ENCODE measurements around the gene HTRA3.

The HTRA3 gene

DNA sequence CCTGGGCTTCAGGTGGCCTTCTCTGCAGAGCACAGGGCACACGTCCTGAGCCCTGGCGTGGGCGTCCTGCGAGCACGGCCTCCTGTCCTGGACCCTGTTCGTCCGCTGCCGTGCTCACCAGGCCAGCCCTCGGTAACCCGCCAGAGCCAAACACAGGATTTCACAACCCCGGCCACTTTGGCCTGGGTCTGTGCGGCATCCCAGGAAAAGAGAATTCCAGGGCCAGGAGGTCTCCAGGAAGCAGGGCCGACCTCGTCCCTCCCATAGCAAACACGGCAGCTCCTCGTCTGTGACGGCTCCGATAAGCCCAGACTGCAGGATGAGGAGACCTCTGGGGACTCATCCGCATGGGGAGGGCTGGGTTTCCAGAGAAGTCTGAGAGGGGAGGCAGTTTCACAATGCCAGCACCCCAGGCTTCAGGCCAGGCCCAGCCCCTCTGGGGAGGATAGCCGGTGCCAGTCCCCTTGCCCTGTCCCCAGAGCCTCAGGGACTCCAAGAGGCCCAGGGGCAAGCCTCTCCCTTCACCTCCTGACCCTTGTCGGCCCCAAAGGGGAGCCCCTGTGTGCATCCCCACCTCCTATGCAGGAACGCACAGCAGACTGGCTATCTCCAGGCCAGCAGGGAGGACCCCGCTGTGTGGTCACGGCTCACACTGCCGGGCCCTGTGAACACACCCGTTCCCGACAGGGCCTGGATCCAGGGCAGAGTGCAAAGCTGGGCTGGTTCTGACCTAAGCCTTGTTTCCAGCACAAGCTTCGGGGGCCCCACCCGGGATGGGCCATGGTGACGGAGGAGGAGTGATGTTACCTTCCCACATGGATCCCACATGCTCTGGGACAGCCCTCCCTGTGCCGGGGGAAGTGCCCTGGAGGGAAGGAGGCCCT is 22.3 kb upstream of the HTRA3 start:
- no peak for DNase-seq (ENCODE audit: low read depth in 2 of 2)

DNA sequence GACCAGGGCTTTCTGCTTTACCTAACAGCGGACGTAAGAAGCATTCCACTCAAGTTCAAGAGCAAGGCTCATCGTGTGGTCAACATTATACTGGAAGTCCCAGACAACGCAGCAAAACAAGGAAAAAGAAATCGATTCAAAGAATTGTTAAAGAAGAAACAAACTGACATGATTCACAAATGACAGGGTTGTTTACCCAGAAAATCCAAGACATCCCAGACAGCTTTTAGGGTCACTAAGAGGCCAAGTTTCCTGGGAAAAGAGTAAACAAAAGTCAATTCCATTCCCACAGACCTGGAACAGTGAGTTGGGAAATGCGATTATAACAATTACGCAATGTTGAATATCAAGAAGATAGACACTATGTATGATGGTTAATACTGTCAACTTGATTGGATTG is 21.5 kb upstream of the HTRA3 start:
- DNase-seq (ENCODE audit: low read depth in 2 of 2) = no peak

DNA sequence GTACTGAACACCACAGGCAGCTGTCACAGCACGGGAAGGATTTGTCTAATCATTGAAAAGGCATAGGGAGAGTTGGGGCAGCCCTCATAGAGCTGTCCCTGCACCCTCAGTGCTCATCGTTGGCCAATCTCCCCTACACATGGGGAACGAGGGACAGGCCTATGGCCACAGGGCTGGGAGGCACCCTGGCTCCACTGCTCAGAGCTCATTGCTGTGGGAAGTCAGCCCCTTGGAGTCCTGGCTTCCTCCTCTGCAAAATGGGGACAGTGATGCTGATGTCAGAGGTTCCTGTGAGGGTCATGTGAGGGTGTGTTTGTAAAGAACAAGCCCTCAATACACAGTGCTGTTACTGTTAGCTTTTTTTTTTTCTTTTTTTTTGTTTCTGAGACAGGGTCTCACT is 19.3 kb upstream of the HTRA3 start:
- no peak for DNase-seq (ENCODE audit: low read depth in 2 of 2)

GRCh38 chr4:8250637-8251036 is 18.9 kb upstream of the HTRA3 start:
- DNase-seq (ENCODE audit: low read depth in 2 of 2) = no peak

DNA sequence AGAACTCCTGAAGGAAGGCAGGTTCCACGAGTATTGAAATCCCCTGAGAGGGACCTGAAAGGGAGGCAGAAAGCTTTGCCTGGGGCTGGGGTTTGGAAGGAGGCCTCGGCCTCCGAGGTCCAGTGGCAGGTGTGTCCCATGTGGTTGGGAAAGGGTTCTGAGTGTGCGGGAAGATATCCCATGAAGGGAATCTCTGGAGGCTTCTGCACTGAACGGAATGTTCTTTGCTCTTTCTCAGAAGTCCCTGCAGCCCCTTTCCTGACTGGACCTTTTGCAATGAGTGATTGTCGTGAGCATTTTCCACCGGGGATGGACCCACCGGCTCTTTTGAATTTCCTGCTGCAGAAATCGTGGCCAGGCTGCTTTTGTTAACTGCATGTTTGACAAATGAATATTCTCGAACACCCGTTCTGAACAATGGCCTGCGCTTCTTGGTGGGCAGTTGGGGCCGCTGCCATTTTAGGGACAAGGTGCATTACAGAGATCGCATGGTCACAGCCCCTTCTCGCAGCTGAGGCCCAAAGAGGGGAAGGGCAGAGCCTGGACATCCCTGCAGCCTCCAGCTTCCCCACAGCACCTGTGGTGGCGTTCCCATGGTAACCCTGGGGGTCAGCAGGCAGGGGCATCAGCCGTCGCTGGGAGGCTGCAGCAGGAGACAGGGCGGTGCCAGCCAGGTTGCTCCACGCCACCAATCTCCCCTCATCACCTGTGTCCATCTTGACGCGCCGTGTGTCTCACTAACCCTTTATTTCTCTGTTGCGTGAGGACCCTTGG is 18.3 kb upstream of the HTRA3 start:
- no peak for DNase-seq (ENCODE audit: low read depth in 2 of 2)

DNA sequence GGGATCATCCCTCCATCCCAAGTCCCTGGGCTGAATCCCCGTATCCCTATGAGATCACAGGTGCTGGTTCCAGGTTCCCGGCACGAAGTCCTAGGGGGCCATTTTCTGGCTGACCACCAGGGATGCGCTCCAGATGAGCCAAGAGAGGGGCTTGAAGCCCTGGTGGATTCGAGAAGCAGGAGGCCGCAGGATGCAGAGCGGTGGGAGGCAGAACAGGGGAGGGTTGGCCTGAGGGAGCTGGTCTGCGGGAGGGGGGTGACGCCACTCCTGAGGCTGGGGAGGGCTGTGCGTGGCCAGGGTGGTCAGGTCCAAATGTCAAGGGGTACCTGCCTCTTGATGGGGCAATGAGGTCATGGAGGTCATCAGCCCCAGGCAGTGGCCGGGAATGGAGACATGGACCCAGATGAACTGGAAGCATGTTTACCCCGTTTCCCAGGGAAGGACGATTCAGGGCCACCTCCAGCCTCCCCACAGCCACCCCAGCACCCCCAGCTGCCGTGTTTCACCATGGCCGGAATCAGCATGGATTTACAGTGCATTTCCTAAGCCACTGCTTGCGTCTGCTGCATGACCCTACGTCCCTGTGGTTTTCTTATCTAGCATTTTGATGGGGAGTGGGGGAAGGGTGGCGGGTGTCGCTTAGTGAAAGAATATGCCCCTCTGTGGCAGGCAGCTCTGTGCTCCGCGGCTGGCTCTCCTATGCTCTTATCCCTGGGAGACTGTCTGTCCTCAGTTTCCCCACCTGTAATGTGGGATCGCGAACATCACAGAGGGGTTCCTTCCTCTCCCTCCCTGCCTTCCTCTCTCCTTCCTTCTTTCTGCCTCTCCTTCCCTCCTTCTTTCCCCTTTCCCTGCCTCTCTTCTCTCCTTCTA is 17.0 kb upstream of the HTRA3 start:
- no peak for DNase-seq (ENCODE audit: low read depth in 2 of 2)

GRCh38 chr4:8254076-8254475 is 15.5 kb upstream of the HTRA3 start:
- no peak for DNase-seq (ENCODE audit: low read depth in 2 of 2)

DNA sequence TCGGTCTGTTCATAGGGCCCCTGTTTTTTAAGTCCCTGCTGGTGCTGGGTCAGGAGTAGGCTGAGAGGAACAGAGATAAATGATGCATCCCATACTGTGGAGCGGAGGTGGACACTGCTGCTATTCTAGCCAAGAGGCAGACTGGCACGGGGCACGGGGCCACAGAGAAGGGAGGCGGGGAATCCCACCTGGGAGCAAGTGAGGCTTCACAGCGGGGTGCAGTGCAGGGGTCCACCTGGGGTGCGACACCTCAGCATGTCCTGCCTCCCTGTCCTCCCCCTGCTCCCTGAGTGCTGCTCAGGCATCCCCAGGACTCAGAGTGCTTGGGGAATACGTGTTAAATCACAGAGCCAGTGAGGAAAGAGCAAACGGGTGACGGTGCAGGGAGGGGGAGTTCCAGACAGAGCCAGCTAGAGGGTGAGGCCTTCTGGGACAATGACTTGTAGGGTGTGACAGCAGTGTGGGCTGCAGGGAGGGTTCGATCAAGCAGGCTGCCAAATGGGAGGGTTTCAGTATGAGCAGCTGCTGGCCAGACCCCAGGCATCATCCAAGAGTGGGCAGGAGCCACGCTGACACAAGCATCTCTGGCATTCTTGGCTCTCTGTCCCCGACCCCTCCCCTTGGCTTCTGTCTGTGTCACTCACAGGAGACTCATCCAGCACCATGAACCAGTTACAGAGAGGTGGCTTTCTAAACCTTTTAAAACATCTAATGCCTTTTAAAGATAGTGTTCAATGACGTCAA is 13.7 kb upstream of the HTRA3 start:
- no peak for DNase-seq (ENCODE audit: low read depth in 2 of 2)

- no peak for DNase-seq (ENCODE audit: low read depth in 2 of 2)
Measured at GRCh38 chr4:8257854-8258253, 11.7 kb upstream of the HTRA3 start.

GRCh38 chr4:8258552-8259212 is 10.9 kb upstream of the HTRA3 start:
- DNase-seq (ENCODE audit: low read depth in 2 of 2) = no peak

DNA sequence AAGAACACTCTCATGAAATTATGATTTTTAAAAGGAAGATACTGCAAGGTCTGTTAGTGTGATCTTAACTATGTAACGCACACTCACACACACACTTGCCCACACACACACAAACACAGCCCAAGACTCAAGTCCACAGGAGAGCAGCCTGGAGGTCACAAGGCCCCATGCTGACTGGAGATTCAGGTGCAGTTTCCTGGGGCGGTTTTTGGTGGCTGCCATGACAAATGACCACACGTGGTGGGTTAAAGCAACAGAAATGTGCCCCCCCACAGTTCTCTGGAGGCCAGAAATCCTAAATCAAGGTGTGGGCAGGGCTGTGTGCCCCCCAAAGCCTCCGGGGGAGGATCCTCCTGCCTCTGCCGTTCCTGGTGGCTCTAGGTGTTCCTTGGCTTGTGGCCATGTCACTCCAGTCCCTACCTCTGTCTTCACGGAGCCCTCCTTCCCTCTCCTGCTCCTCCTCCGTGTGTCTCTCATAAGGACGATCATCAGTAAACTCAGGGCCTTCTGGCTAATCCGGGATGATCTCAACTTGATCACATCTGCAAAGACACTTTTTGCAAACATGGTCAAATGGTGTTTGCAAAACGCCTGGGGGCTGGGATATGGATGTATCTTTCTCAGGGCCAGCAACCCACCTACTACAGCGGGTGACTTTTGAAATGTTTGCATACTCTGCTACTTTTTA is 9.7 kb upstream of the HTRA3 start:
- no peak for DNase-seq (ENCODE audit: low read depth in 2 of 2)

DNA sequence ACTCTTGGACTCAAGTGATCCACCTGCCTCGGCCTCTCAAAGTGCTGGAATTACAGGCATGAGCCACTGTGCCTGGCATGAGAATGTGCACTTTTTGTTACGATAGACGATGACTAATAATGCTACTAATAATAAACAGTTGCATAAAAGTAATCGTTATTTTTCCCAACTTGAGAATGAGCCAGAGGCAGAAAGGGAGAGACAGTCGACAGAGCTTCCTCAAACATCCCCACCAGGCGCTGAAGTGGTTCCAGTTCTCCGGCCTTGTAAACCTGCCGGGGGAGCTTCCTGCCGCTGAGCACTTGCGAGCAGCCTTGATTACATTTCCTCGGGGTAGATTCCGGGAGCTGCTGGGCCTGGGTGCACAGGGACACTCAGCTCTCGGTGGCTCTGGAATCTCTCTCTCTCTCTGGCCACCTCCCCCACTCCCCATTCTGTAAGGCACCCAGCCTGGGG is 8.9 kb upstream of the HTRA3 start:
- no peak for DNase-seq (ENCODE audit: low read depth in 2 of 2)

GRCh38 chr4:8261851-8262535 is 7.6 kb upstream of the HTRA3 start:
- DNase-seq (ENCODE audit: low read depth in 2 of 2) = no peak

DNA sequence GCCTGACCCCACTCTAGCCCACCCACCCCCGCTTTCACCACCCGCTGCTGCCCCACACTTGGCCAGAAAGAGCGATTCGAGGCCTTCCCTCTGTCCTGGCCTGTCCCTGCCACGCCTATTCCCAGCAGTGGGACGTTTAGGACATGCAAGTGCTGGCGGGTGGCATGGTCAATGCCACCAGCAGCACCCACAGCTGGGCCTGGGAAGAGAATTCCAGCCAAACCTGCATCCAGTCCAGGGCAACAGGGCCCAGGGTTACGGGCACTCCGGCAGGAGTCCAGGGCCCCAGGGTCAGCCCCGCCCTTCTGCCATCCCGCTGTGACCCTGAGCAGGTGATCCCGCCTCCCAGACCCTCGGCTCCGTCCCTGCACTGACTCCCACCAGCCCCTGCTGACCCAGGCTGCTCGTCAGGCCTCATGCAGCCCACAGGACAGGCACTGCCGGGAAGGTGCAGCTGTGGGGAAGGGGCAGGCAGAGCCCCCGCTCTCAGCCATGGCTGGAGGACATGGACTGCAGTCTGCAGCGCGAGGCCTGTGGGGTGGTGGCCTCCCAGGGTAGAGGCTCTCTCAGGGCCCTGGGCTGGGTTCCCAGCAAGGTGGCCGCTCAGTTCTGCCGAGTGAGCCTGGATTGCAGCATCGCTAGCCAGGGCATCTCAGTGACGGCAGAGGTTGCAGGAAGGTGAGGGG is 6.8 kb upstream of the HTRA3 start:
- no peak for DNase-seq (ENCODE audit: low read depth in 2 of 2)

- no peak for DNase-seq (ENCODE audit: low read depth in 2 of 2)
Measured at GRCh38 chr4:8263397-8263796, 6.2 kb upstream of the HTRA3 start.

DNA sequence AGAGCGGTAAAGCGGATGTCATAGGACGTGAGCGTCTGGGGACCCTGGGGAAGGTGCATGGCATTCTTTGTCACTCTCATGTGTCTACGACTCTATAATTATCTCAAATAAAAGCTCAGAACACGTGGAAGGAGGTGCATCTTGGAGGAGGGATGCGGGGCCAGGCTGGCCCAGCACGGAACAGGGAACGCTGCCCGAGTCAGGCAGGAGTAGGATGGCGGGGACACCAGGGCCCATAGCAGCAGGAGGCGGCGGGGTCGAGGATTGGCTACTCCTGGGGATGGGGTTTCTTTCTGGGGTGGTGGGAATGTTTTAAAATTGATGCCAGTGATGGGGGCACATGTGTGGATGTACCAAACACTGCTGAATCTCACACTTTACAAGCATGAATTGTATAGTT is 5.4 kb upstream of the HTRA3 start:
- no peak for DNase-seq (ENCODE audit: low read depth in 2 of 2)

- no peak for DNase-seq (ENCODE audit: low read depth in 2 of 2)
Measured at GRCh38 chr4:8265171-8265929, 4.2 kb upstream of the HTRA3 start.

GRCh38 chr4:8266088-8266487 is 3.5 kb upstream of the HTRA3 start:
- no peak for DNase-seq (ENCODE audit: low read depth in 2 of 2)

Data from stimulated activated CD4-positive, alpha-beta T cell treated with anti-CD3 and anti-CD28 coated beads, Interleukin-1b, Interleukin-23, amount 100 ng/mL, for 4 hours (primary cell).